B cell (primary cell): ENCODE results near the gene SNX19. TPM values are rescaled to one million over a fixed set of nuclear protein-coding genes. Genes with fewer than 3 reads are reported as not detected.

Experiments used
- ATAC-seq: fragments of 200-7000 bp; cut with Tn5 transposase; one replicate; pipeline ENCODE4 v1.10.0; 2021; ENCODE audit warnings: low read depth, mild to moderate bottlenecking, moderate number of reproducible peaks, moderate library complexity
- CTCF ChIA-PET: fragments of 350-600 bp; sonication (Branson Sonifier 250); formaldehyde crosslinking; loops from one replicate; lab custom pipeline; 2021; ENCODE audit warnings: antibody characterized with exemption, inconsistent platforms; lab: Charles Lee
- POLR2A ChIA-PET: fragments of 350-600 bp; sonication (Branson Sonifier 250); formaldehyde crosslinking; loops from one replicate; lab custom pipeline; 2021; ENCODE audit warnings: antibody characterized with exemption; lab: Charles Lee
- DNase-seq: peaks from one replicate; pipeline ENCODE4 v3.0.0; 2013
- H2AFZ ChIP-seq: 2 replicates; pipeline ENCODE4 v1.6.1; 2012; ENCODE audit warnings: mild to moderate bottlenecking, low read depth, low read length; ENCODE audit not compliant: insufficient read depth, poor library complexity, severe bottlenecking
- H3K27ac ChIP-seq, 2 donors: 1 replicate in 1 of 2; 2 replicates in 1 of 2; pipeline ENCODE4 v1.5.1; 2012 to 2013; ENCODE audit warnings: low read length in 2 of 2, mild to moderate bottlenecking in 2 of 2, moderate library complexity in 1 of 2
- H3K27me3 ChIP-seq, 4 experiments: fragments of 200-600 bp in 1 of 4; sonication (generic) in 1 of 4; replicated peaks in 1 of 4; 1 replicate in 2 of 4; 2 replicates in 2 of 4; pipeline versions ENCODE4 v1.6.1 to v1.7.0; 2013 to 2016; ENCODE audit warnings: low read length in 3 of 4, mild to moderate bottlenecking in 2 of 4, mixed read lengths in 1 of 4, moderate library complexity in 1 of 4; ENCODE audit not compliant: insufficient read depth in 4 of 4, control insufficient read depth in 3 of 4; ENCODE audit errors: control extremely low read depth in 1 of 4
- H3K36me3 ChIP-seq, 2 experiments: replicated peaks in 1 of 2; 1 replicate in 1 of 2; 2 replicates in 1 of 2; pipeline versions ENCODE4 v1.6.1 to v1.7.1; 2013; ENCODE audit warnings: low read length in 1 of 2; ENCODE audit not compliant: insufficient read depth in 2 of 2, control insufficient read depth in 1 of 2; ENCODE audit errors: control extremely low read depth in 1 of 2, extremely low read depth in 1 of 2
- H3K4me1 ChIP-seq, 2 donors: fragments of 200-600 bp in 1 of 2; sonication (generic) in 1 of 2; 1 replicate in 1 of 2; 2 replicates in 1 of 2; pipeline versions ENCODE4 v1.5.1 to v1.6.1; 2013 to 2017; ENCODE audit warnings: low read length in 2 of 2; ENCODE audit not compliant: control insufficient read depth in 2 of 2, insufficient read depth in 2 of 2
- H3K4me2 ChIP-seq: replicated peaks from 2 replicates; pipeline ENCODE3; 2012; ENCODE audit warnings: mild to moderate bottlenecking, low read depth, low read length; ENCODE audit not compliant: poor library complexity, severe bottlenecking
- H3K4me3 ChIP-seq, 5 experiments: fragments of 200-600 bp in 1 of 5; sonication (generic) in 1 of 5; 1 replicate in 3 of 5; 2 replicates in 2 of 5; pipeline versions ENCODE4 v1.5.1 to v1.7.0; 2011 to 2016; ENCODE audit warnings: low read length in 4 of 5, mild to moderate bottlenecking in 4 of 5, low read depth in 2 of 5, control low read depth in 1 of 5, moderate library complexity in 1 of 5; ENCODE audit not compliant: insufficient read depth in 1 of 5; ENCODE audit errors: control extremely low read depth in 1 of 5, extremely low read depth in 1 of 5
- H3K79me2 ChIP-seq: fragments of 200-600 bp; sonication (generic); one replicate; pipeline ENCODE4 v1.6.0; 2016; ENCODE audit warnings: low read length; ENCODE audit not compliant: control insufficient read depth, insufficient read depth
- H3K9ac ChIP-seq: fragments of 200-600 bp; sonication (generic); 2 replicates; pipeline ENCODE4 v1.6.1; 2017; ENCODE audit warnings: mild to moderate bottlenecking, low read length, moderate library complexity
- H3K9me3 ChIP-seq, 3 donors: one replicate each; pipeline versions ENCODE4 v1.6.1 to v1.7.1; 2013; ENCODE audit warnings: low read length in 2 of 3; ENCODE audit not compliant: control insufficient read depth in 2 of 3, insufficient read depth in 1 of 3; ENCODE audit errors: control extremely low read depth in 1 of 3
- H4K20me1 ChIP-seq: 2 replicates; pipeline ENCODE4 v1.6.0; 2012; ENCODE audit warnings: mild to moderate bottlenecking, low read length; ENCODE audit not compliant: insufficient read depth, control insufficient read depth, poor library complexity, severe bottlenecking
- H3K27ac Mint-ChIP-seq: one replicate; pipeline ENCODE4 v1.8.0; 2021; ENCODE audit warnings: mixed read lengths
- H3K27me3 Mint-ChIP-seq: one replicate; pipeline ENCODE4 v1.8.0; 2021; ENCODE audit warnings: mixed read lengths
- H3K4me1 Mint-ChIP-seq: one replicate; pipeline ENCODE4 v1.8.0; 2021; ENCODE audit warnings: mixed read lengths
- H3K4me3 Mint-ChIP-seq: one replicate; pipeline ENCODE4 v1.8.0; 2021; ENCODE audit warnings: mixed read lengths
- H3K9me3 Mint-ChIP-seq: one replicate; pipeline ENCODE4 v1.8.0; 2022; ENCODE audit warnings: mixed read lengths; ENCODE audit not compliant: insufficient read depth
- EZH2 ChIP-seq: IDR thresholded peaks from 2 replicates; pipeline ENCODE4 v1.6.1; 2012; ENCODE audit warnings: borderline replicate concordance, low read depth, mild to moderate bottlenecking, moderate library complexity, low read length; ENCODE audit not compliant: insufficient read depth, poor library complexity, severe bottlenecking
- WGBS: methylation state at CpG from one replicate; pipeline ENCODE4 v1.1.5; 2013; ENCODE audit warnings: missing lambda C conversion rate; ENCODE audit not compliant: insufficient coverage; 5-methylcytosine and 5-hydroxymethylcytosine counted together
- intact Hi-C: fragments of 100-400 bp; cut with micrococcal nuclease; formaldehyde crosslinking; loops from one replicate; pipeline ENCODE4 v1.10.0; 2022
- polyA plus RNA-seq: library from polyadenylated mRNA; depleted of rRNA; stranded (reverse); fragments of >200 nt; gene quantifications from 2 replicates; pipeline ENCODE4 v1.2.3, GENCODE V29; 2012
- total RNA-seq, 2 donors: library from RNA; stranded (reverse); fragments of 120-200 nt in 1 of 2; gene quantifications; 1 replicate in 1 of 2; 2 replicates in 1 of 2; pipeline versions ENCODE4 v1.2.3 to v1.2.4, GENCODE V29; 2013 to 2022
- TF ChIP-seq, protein P1 (sequence below): fragments of 200-600 bp; IDR thresholded peaks from one replicate; pipeline ENCODE4 v1.8.0; 2022; ENCODE audit warnings: antibody characterized with exemption, mild to moderate bottlenecking

The SNX19 gene
- total and polyA plus RNA-seq, 2 donors (not counting 1 experiment from before 2014, with no cell fraction given) = 24.2 to 74.0 TPM

GRCh38 chr11:130850185-130850944 lies 65.9 kb downstream of the SNX19 start:
- no peak overlapping the region for H2AFZ ChIP-seq
- Mint-ChIP-seq H3K4me3 (no peak overlapping the region), H3K27ac (no peak overlapping the region), H3K4me1 (peaks cover 18% of the 10 kb centered on the region), H3K9me3 (no peaks in the 10 kb centered on the region), H3K27me3 (peaks cover 24% of the 10 kb centered on the region)
- no peak overlapping the region for H3K4me3 ChIP-seq
- DNase-seq (no peak), ATAC-seq (no peak)
- 81% methylated on average over 1 of the region's 6 CpGs for WGBS
- TF ChIP-seq, protein P1, sequence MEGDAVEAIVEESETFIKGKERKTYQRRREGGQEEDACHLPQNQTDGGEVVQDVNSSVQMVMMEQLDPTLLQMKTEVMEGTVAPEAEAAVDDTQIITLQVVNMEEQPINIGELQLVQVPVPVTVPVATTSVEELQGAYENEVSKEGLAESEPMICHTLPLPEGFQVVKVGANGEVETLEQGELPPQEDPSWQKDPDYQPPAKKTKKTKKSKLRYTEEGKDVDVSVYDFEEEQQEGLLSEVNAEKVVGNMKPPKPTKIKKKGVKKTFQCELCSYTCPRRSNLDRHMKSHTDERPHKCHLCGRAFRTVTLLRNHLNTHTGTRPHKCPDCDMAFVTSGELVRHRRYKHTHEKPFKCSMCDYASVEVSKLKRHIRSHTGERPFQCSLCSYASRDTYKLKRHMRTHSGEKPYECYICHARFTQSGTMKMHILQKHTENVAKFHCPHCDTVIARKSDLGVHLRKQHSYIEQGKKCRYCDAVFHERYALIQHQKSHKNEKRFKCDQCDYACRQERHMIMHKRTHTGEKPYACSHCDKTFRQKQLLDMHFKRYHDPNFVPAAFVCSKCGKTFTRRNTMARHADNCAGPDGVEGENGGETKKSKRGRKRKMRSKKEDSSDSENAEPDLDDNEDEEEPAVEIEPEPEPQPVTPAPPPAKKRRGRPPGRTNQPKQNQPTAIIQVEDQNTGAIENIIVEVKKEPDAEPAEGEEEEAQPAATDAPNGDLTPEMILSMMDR = no peak
- TF ChIP-seq EZH2 = no peak
- no peaks in the 10 kb centered on the region for H3K79me2 ChIP-seq
- H3K9me3 ChIP-seq = no peaks in the 10 kb centered on the region
- intact Hi-C loops = no loop called here
- H3K36me3 ChIP-seq = no peaks in the 10 kb centered on the region
- H3K4me1 ChIP-seq = peaks cover 14 to 20% of the 10 kb centered on the region in 2 donors
- H3K4me2 ChIP-seq = no peak overlapping the region
- ChIA-PET POLR2A (no interaction called here), CTCF (interaction anchor here (5.1 kb wide), 1 partner anchor 12 kb away, joined by 42 read pairs; no protein-coding TSS in a partner anchor)
- peaks cover 0 to 5% (median 2%) of the 10 kb centered on the region in 4 experiments for H3K27me3 ChIP-seq
- H3K9ac ChIP-seq = no peak overlapping the region
- no peaks in the 10 kb centered on the region for H4K20me1 ChIP-seq
- no peak overlapping the region for H3K27ac ChIP-seq

- Histone ChIP-seq H3K4me1 (peaks cover 5 to 8% of the 10 kb centered on the region in 2 donors), H3K9me3 (no peaks in the 10 kb centered on the region), H3K4me2 (no peak overlapping the region), H3K4me3 (no peak overlapping the region), H3K27ac (no peak overlapping the region), H3K36me3 (no peaks in the 10 kb centered on the region), H3K27me3 (peaks cover 0 to 5% (median 2%) of the 10 kb centered on the region in 4 experiments), H3K9ac (no peak overlapping the region), H3K79me2 (no peaks in the 10 kb centered on the region), H2AFZ (no peak overlapping the region), H4K20me1 (no peaks in the 10 kb centered on the region)
- intact Hi-C loops = no loop called here
- TF ChIP-seq, protein P1 = no peak
- TF ChIP-seq EZH2 = no peak
- Mint-ChIP-seq H3K27me3 (peaks cover 31% of the 10 kb centered on the region), H3K27ac (no peak overlapping the region), H3K4me1 (peaks cover 7% of the 10 kb centered on the region), H3K9me3 (no peaks in the 10 kb centered on the region), H3K4me3 (no peak overlapping the region)
- no CpG with 5 or more reads among the region's 2 CpGs for WGBS
- ATAC-seq (no peak), DNase-seq (no peak)
- ChIA-PET POLR2A (no interaction called here), CTCF (no interaction called here)
These were observed 67.1 kb downstream of the SNX19 start for GRCh38 chr11:130849215-130849568.
